ENCODE results near the gene MAP3K1.

- no peak for TF ChIP-seq POLR2A (IDR thresholded peaks at IDR 0.05)
- TF ChIP-seq, protein P1, sequence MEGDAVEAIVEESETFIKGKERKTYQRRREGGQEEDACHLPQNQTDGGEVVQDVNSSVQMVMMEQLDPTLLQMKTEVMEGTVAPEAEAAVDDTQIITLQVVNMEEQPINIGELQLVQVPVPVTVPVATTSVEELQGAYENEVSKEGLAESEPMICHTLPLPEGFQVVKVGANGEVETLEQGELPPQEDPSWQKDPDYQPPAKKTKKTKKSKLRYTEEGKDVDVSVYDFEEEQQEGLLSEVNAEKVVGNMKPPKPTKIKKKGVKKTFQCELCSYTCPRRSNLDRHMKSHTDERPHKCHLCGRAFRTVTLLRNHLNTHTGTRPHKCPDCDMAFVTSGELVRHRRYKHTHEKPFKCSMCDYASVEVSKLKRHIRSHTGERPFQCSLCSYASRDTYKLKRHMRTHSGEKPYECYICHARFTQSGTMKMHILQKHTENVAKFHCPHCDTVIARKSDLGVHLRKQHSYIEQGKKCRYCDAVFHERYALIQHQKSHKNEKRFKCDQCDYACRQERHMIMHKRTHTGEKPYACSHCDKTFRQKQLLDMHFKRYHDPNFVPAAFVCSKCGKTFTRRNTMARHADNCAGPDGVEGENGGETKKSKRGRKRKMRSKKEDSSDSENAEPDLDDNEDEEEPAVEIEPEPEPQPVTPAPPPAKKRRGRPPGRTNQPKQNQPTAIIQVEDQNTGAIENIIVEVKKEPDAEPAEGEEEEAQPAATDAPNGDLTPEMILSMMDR (IDR thresholded peaks at IDR 0.05 in 4 of 5, conservative IDR thresholded peaks at IDR 0.05 in 1 of 5): peak; percentile 50 to 73 (median 66)
These were observed 85.7 kb downstream of the MAP3K1 start for GRCh38 chr5:56900858-56901578.
